ENCODE measurements around the gene PLET1.

Gene PLET1

GRCh38 chr11:112302226-112302868 lies 41.7 kb upstream of the PLET1 start:
- TF ChIP-seq CTCF (IDR thresholded peaks at IDR 0.05; ENCODE audit: low read depth, low read length, missing control alignments) = no peak
- no peak for DNase-seq (ENCODE audit: extremely low read depth, low read depth)
- no peak overlapping the region for H3K4me3 ChIP-seq (replicated peaks; ENCODE audit: low read depth, low read length)

- H3K4me3 ChIP-seq (replicated peaks; ENCODE audit: low read depth, low read length) = no peak overlapping the region
- no peak for DNase-seq (ENCODE audit: extremely low read depth, low read depth)
- TF ChIP-seq CTCF (IDR thresholded peaks at IDR 0.05; ENCODE audit: low read depth, low read length, missing control alignments) = no peak
Measured at GRCh38 chr11:112300094-112300786, 39.6 kb upstream of the PLET1 start.

GRCh38 chr11:112298535-112298934 lies 37.9 kb upstream of the PLET1 start:
- no peak for TF ChIP-seq CTCF (IDR thresholded peaks at IDR 0.05; ENCODE audit: low read depth, low read length, missing control alignments)
- no peak for DNase-seq (ENCODE audit: extremely low read depth, low read depth)
- H3K4me3 ChIP-seq (replicated peaks; ENCODE audit: low read depth, low read length) = no peak overlapping the region

GRCh38 chr11:112297248-112297866 lies 36.7 kb upstream of the PLET1 start:
- DNase-seq (ENCODE audit: extremely low read depth, low read depth) = no peak
- no peak overlapping the region for H3K4me3 ChIP-seq (replicated peaks; ENCODE audit: low read depth, low read length)
- TF ChIP-seq CTCF (IDR thresholded peaks at IDR 0.05; ENCODE audit: low read depth, low read length, missing control alignments) = no peak

GRCh38 chr11:112296044-112296443 lies 35.4 kb upstream of the PLET1 start:
- no peak overlapping the region for H3K4me3 ChIP-seq (replicated peaks; ENCODE audit: low read depth, low read length)
- TF ChIP-seq CTCF (IDR thresholded peaks at IDR 0.05; ENCODE audit: low read depth, low read length, missing control alignments) = no peak
- no peak for DNase-seq (ENCODE audit: extremely low read depth, low read depth)

- DNase-seq (ENCODE audit: extremely low read depth, low read depth) = no peak
- no peak overlapping the region for H3K4me3 ChIP-seq (replicated peaks; ENCODE audit: low read depth, low read length)
- no peak for TF ChIP-seq CTCF (IDR thresholded peaks at IDR 0.05; ENCODE audit: low read depth, low read length, missing control alignments)
Measured at GRCh38 chr11:112294688-112295340, 34.2 kb upstream of the PLET1 start.

All from HFF-Myc (cell line).